Heart right ventricle (tissue), 16 donors: ENCODE measurements around the gene PDLIM5. TPM values are rescaled to one million over a fixed set of nuclear protein-coding genes. Genes with fewer than 3 reads are reported as not detected.

Source experiments
- ATAC-seq, 8 donors: fragments of 200-7000 bp; cut with Tn5 transposase; one replicate each; pipeline ENCODE4 v1.9.1; 2020; ENCODE audit warnings: mild to moderate bottlenecking in 8 of 8, moderate library complexity in 8 of 8, moderate number of reproducible peaks in 1 of 8
- DNase-seq, 2 donors: peaks; one replicate each; pipeline ENCODE4 v3.0.0-alpha.2; 2020
- H3K27ac ChIP-seq, 10 donors: fragments of 200-600 bp; sonication (generic) in 2 of 10; one replicate each; pipeline versions ENCODE4 v1.5.0 to v1.8.0; 2020 to 2022; ENCODE audit warnings: mild to moderate bottlenecking in 3 of 10
- H3K27me3 ChIP-seq, 7 donors: fragments of 200-600 bp; one replicate each; pipeline ENCODE4 v1.8.0; 2021 to 2022; ENCODE audit warnings: mild to moderate bottlenecking in 2 of 7
- H3K36me3 ChIP-seq, 9 donors: fragments of 200-600 bp; sonication (generic) in 1 of 9; one replicate each; pipeline versions ENCODE4 v1.5.0 to v1.8.0; 2020 to 2022; ENCODE audit warnings: mild to moderate bottlenecking in 2 of 9
- H3K4me1 ChIP-seq, 9 donors: fragments of 200-600 bp; sonication (generic) in 1 of 9; one replicate each; pipeline versions ENCODE4 v1.5.0 to v1.8.0; 2020 to 2022; ENCODE audit warnings: mild to moderate bottlenecking in 4 of 9
- H3K4me3 ChIP-seq, 10 donors: fragments of 200-600 bp; sonication (generic) in 2 of 10; one replicate each; pipeline versions ENCODE4 v1.5.0 to v1.8.0; 2020 to 2022; ENCODE audit warnings: mild to moderate bottlenecking in 7 of 10, moderate library complexity in 2 of 10
- H3K9me3 ChIP-seq, 11 donors: fragments of 200-600 bp in 10 of 11; sonication (generic) in 2 of 11; one replicate each; pipeline versions ENCODE4 v1.5.0 to v1.8.0; 2013 to 2022; ENCODE audit warnings: mild to moderate bottlenecking in 2 of 11, control low read depth in 1 of 11, moderate library complexity in 1 of 11
- CTCF ChIP-seq, 9 donors: fragments of 200-600 bp; sonication (generic) in 2 of 9; IDR thresholded peaks; one replicate each; pipeline versions ENCODE4 v1.5.0 to v1.8.0; 2021 to 2022; ENCODE audit warnings: antibody characterized with exemption in 9 of 9, mild to moderate bottlenecking in 5 of 9, moderate library complexity in 1 of 9
- WGBS, 2 donors: extraction: QIAGEN DNeasy Blood & Tissue Kit; methylation state at CpG; one replicate each; pipeline ENCODE4 v1.1.7; 2013; ENCODE audit warnings: inconsistent platforms in 1 of 2; 5-methylcytosine and 5-hydroxymethylcytosine counted together
- intact Hi-C, 10 donors: fragments of 100-400 bp; cut with DNase I; formaldehyde crosslinking; loops; one replicate each; pipeline versions ENCODE4 v1.11.1 to v1.14.2; 2022
- polyA plus RNA-seq, 2 donors: library from polyadenylated mRNA; stranded (reverse); fragments of 200-250 nt; gene quantifications; one replicate each; pipeline ENCODE4 v1.2.3, GENCODE V29; 2013
- total RNA-seq, 10 donors: library from RNA; stranded (reverse); fragmentation: NEBNext Ultra II Directional in 3 of 10; extraction: Animal tissue kit (Norgen Biotek cat#: 25700) in 3 of 10; gene quantifications; one replicate each; pipeline versions ENCODE4 v1.2.1 to v1.2.4, GENCODE V29; 2021 to 2023
- donor health status: Arrhythmogenic right ventricular cardiomyopathy.
- donor health status: ischemic (EF 13 %, LVEDD 7.1; RV severe dilation, severe dysfunction).
- donor health status: healthy with polysubstance abuse.
- donor health status: DM: no; HTN: yes; CAD: no.
- donor health status: DM: no; HTN: no; CAD: no.
- donor health status: ischemic (EF 25% LVEDD 6.9; RV normal size, moderate dysfunction).
- donor health status: ischemic (EF 25% LVEDD 5.7; RV mildly dilated, moderate dysfunction).
- donor health status: healthy.
- donor health status: DM: yes; HTN: yes; CAD: no.
- donor health status: Ischemic cardiomyopathy.
- donor health status: ischemic (EF 35%, LVEDD 5.7; RV mildly dilated, moderate dysfunction).
- donor health status: nonischemic (EF 11% LVEDD 7.7; RV severe dilation, severe dysfunction).
- donor health status: DM: yes; HTN: yes; CAD: no.
- donor health status: PGD.
- donor health status: ischemic (EF 29% LVEDD 5.4; RV normal size, mild dysfunction).
- donor health status: nonischemic (EF 23%, LVEDD 6.1; RV moderate dilation, normal function).

PDLIM5 gene
- total and polyA plus RNA-seq, 12 donors, result 221 to 1,549 (median 1,269) TPM

GRCh38 chr4:94504545-94504944, 52.8 kb downstream of the PDLIM5 start:
- no peak for TF ChIP-seq CTCF (IDR thresholded peaks at IDR 0.05)
- Histone ChIP-seq H3K27me3 (no peaks in the 10 kb centered on the region), H3K4me1 (peaks cover 18 to 99% (median 82%) of the 10 kb centered on the region in 9 donors), H3K36me3 (peaks cover 0 to 3% (median 0%) of the 10 kb centered on the region in 9 donors), H3K4me3 (no peak overlapping the region), H3K27ac (peak overlapping the region in 1 of 10 donors; percentile 6), H3K9me3 (no peaks in the 10 kb centered on the region)
- DNase-seq, result no peak
- 92 to 94% methylated on average over 4 of the region's 4 CpGs for WGBS, 2 donors
- intact Hi-C loops, result loop anchor here in 1 of 10 donors (10.0 kb wide), 2 partner anchors 50 to 100 kb away; partner anchors contain the start of gene PDLIM5
- ATAC-seq, result no peak

- no peak for DNase-seq
- Histone ChIP-seq H3K27me3 (no peaks in the 10 kb centered on the region), H3K27ac (peak overlapping the region in 6 of 10 donors; percentile 40 to 61 (median 51)), H3K9me3 (no peaks in the 10 kb centered on the region), H3K4me3 (no peak overlapping the region), H3K4me1 (peaks cover 11 to 95% (median 76%) of the 10 kb centered on the region in 9 donors), H3K36me3 (peaks cover 0 to 14% (median 0%) of the 10 kb centered on the region in 9 donors)
- ATAC-seq, result no peak
- intact Hi-C loops, result loop anchor here in 1 of 10 donors (10.0 kb wide), 2 partner anchors 52 to 102 kb away; partner anchors contain the start of gene PDLIM5
- 66 to 78% methylated on average over 7 of the region's 7 CpGs for WGBS, 2 donors
- no peak for TF ChIP-seq CTCF (IDR thresholded peaks at IDR 0.05)
Measured at GRCh38 chr4:94506822-94507221, 55.1 kb downstream of the PDLIM5 start.

GRCh38 chr4:94507281-94507680, 55.5 kb downstream of the PDLIM5 start:
- intact Hi-C loops, result loop anchor here in 1 of 10 donors (10.0 kb wide), 2 partner anchors 52 to 102 kb away; partner anchors contain the start of gene PDLIM5
- Histone ChIP-seq H3K27me3 (no peaks in the 10 kb centered on the region), H3K27ac (peak overlapping the region in 8 of 10 donors; percentile 40 to 65 (median 54)), H3K4me3 (no peak overlapping the region), H3K4me1 (peaks cover 9 to 94% (median 72%) of the 10 kb centered on the region in 9 donors), H3K9me3 (no peaks in the 10 kb centered on the region), H3K36me3 (peaks cover 0 to 14% (median 0%) of the 10 kb centered on the region in 9 donors)
- ATAC-seq, result no peak
- DNase-seq, result no peak
- no peak for TF ChIP-seq CTCF (IDR thresholded peaks at IDR 0.05)
- 47 to 63% methylated on average over 2 of the region's 2 CpGs for WGBS, 2 donors

GRCh38 chr4:94507708-94508107, 56.0 kb downstream of the PDLIM5 start:
- Histone ChIP-seq H3K36me3 (peaks cover 0 to 14% (median 0%) of the 10 kb centered on the region in 9 donors), H3K27ac (peak overlapping the region in 9 of 10 donors; percentile 23 to 65 (median 52)), H3K4me3 (no peak overlapping the region), H3K9me3 (no peaks in the 10 kb centered on the region), H3K4me1 (peaks cover 8 to 94% (median 68%) of the 10 kb centered on the region in 9 donors), H3K27me3 (no peaks in the 10 kb centered on the region)
- TF ChIP-seq CTCF (IDR thresholded peaks at IDR 0.05), result no peak
- DNase-seq (no peak), ATAC-seq (peak; percentile 62 to 89 (median 72))
- intact Hi-C loops, result loop anchor here in 1 of 10 donors (10.0 kb wide), 2 partner anchors 53 to 103 kb away; partner anchors contain the start of gene PDLIM5
- WGBS, 2 donors, result 20 to 24% methylated on average over 1 of the region's 1 CpG
